NB4 (cell line): ENCODE data around the gene PGPEP1.
"Not testable (repeated sequence)": the region's sequence is repeated elsewhere in the genome, so short reads cannot be mapped to it uniquely, and the experiment has no call there.

Experiments
- DNase-seq: peaks from one replicate; pipeline ENCODE4 v3.0.0; 2010; ENCODE audit warnings: low read depth
- H3K4me3 ChIP-seq: one replicate; pipeline ENCODE4 v1.5.1; 2011; ENCODE audit warnings: mild to moderate bottlenecking, low read depth, low read length, moderate library complexity
- MYC ChIP-seq: IDR thresholded peaks from 2 replicates; pipeline ENCODE4 v1.6.1; 2011; ENCODE audit warnings: low read depth, low read length
- POLR2A ChIP-seq: IDR thresholded peaks from 2 replicates; pipeline ENCODE4 v1.6.1; 2011; ENCODE audit warnings: mild to moderate bottlenecking; ENCODE audit not compliant: insufficient read length; ENCODE audit errors: extremely low read depth
- TF ChIP-seq, protein P1 (sequence below): IDR thresholded peaks from 2 replicates; pipeline ENCODE4 v1.6.1; 2011; ENCODE audit warnings: low read depth, low read length
- TF ChIP-seq, protein P2 (sequence below): IDR thresholded peaks from one replicate; pipeline ENCODE4 v1.5.1; 2012; ENCODE audit warnings: low read depth, low read length

Gene PGPEP1

DNA sequence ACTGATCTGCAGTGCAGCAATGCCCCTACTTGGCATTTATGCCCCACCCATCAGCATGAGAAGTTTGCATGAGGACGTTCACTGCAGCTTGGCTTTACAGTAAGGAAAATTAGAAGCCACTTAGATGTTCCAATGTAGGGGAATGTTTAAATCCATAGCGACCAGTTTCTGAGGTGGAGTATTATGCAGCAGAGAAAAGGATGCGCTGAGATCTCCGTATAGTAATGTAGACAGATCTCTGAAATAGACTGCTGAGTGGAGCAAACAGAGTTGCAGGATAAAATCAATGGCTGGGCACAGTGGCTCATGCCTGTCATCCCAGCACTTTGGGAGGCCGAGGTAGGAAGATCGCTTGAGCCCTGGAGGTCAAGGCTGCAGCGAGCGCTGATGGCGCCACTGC lies 10.1 kb downstream of the PGPEP1 start:
- no peak overlapping the region for H3K4me3 ChIP-seq
- DNase-seq = no peak
- TF ChIP-seq MYC = no peak
- TF ChIP-seq, protein P1, sequence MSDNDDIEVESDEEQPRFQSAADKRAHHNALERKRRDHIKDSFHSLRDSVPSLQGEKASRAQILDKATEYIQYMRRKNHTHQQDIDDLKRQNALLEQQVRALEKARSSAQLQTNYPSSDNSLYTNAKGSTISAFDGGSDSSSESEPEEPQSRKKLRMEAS = no peak
- TF ChIP-seq POLR2A = no peak
- TF ChIP-seq, protein P2, sequence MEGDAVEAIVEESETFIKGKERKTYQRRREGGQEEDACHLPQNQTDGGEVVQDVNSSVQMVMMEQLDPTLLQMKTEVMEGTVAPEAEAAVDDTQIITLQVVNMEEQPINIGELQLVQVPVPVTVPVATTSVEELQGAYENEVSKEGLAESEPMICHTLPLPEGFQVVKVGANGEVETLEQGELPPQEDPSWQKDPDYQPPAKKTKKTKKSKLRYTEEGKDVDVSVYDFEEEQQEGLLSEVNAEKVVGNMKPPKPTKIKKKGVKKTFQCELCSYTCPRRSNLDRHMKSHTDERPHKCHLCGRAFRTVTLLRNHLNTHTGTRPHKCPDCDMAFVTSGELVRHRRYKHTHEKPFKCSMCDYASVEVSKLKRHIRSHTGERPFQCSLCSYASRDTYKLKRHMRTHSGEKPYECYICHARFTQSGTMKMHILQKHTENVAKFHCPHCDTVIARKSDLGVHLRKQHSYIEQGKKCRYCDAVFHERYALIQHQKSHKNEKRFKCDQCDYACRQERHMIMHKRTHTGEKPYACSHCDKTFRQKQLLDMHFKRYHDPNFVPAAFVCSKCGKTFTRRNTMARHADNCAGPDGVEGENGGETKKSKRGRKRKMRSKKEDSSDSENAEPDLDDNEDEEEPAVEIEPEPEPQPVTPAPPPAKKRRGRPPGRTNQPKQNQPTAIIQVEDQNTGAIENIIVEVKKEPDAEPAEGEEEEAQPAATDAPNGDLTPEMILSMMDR = no peak

DNA sequence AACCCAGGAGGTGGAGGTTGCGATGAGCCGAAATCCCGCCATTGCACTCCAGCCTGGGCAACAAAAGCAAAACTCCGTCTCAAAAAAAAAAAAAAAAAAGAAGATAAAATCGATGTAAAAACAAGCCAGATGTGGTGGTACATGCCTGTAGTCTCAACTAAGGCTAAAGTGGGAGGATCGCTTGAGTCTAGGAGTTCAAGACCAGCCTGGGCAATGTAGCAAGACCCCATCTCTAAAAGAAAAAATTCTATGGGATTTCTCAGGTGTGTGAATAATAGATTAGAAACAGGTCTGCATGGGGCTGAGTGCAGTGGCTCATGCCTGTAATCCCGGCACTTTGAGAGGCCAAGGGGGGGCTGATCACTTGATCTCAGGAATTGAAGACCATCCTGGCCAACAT lies 11.1 kb downstream of the PGPEP1 start:
- no peak for DNase-seq
- TF ChIP-seq POLR2A (no peak), MYC (no peak)
- TF ChIP-seq, protein P1 = no peak
- TF ChIP-seq, protein P2 = no peak
- H3K4me3 ChIP-seq = no peak overlapping the region

DNA sequence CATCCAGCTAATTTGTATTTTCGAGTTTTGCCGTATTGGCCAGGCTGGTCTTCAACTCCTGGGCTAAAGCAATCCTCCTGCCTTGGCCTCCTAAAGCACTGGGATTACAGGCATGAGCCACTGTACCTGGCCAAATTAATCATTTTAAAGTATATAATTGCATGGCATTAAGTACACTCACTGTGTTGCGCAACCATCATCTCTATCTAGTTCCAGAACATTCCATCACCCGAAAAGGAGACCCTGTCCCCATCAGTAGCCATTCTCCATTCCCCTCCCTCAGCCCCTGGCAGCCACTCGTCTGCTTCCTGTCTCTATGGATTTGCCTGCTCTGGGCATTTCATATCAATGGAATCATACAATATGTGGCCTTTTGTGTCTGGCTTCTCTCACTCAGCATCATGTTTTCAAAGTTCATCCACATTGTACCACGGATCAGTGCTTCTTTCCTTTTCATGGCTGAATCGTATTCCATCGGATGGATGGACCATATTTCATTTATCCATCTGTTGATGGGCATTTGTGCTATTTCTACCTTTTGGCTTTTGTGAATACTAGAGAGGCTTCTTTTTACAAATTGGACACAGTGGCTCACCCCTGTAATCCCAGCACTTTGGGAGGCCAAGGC lies 13.1 kb downstream of the PGPEP1 start:
- no peak overlapping the region for H3K4me3 ChIP-seq
- TF ChIP-seq POLR2A = no peak
- TF ChIP-seq MYC = no peak
- TF ChIP-seq, protein P2 = no peak
- TF ChIP-seq, protein P1 = no peak
- no peak for DNase-seq

DNA sequence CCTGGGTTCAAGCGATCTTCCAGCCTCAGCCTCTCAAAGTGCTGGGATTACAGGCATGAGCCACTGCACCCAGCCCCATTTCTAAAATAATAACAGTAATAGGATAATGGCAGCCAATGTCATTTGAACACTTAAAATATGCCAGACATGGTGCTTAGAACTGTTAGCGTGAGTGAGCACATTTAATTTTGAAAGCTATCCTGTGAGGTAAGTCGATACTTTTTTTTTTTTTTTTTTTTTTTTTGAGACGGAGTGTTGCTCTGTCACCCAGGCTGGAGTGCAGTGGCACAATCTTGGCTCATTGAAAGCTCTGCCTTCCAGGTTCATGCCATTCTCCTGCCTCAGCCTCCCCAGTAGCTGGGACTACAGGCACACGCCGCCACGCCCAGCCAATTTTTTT lies 14.3 kb downstream of the PGPEP1 start:
- not testable (repeated sequence) for H3K4me3 ChIP-seq, DNase-seq

DNA sequence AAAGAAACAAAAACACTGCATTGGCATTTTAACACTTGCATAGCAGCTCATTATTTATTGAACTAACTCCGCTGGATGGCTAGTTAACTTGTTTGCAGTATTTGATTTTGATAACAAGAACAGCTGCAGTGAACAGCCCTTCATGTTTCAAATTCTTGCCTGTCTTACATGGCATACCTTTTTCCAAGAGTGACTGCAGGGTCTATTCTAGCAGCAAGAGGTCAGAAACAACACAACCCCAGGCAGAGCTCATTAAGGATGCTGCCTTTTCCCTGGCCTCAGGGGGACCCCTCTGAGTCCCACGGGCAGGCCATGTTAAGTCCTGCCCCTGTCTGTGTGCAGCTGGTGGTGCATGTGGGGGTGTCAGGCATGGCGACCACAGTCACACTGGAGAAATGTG lies 16.6 kb downstream of the PGPEP1 start:
- TF ChIP-seq, protein P2 = no peak
- no peak for TF ChIP-seq MYC
- no peak for TF ChIP-seq POLR2A
- TF ChIP-seq, protein P1 = no peak
- H3K4me3 ChIP-seq = no peak overlapping the region

DNA sequence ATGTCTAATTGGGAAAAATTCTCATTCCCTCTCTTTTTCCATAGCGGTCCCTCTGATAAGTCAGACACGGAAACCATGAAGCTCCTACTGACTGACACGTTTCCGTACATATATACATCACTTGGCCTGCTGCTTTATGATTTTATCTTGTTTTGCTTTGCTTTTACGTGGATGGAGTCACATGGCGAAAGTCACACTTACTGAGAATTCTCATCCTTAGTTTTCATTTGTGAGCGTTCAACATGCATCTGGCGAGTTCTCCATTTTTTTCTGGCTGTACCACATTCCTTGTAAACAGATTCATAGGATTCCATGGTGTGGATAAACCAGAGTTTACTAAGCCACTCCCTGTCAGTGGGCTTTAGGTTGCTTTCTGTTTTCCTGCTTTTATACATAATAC lies 21.2 kb downstream of the PGPEP1 start:
- no peak for DNase-seq
- H3K4me3 ChIP-seq = no peak overlapping the region
- no peak for TF ChIP-seq MYC

More for the DNA sequence above, 16.6 kb downstream of the PGPEP1 start:
- DNase-seq = no peak

DNA sequence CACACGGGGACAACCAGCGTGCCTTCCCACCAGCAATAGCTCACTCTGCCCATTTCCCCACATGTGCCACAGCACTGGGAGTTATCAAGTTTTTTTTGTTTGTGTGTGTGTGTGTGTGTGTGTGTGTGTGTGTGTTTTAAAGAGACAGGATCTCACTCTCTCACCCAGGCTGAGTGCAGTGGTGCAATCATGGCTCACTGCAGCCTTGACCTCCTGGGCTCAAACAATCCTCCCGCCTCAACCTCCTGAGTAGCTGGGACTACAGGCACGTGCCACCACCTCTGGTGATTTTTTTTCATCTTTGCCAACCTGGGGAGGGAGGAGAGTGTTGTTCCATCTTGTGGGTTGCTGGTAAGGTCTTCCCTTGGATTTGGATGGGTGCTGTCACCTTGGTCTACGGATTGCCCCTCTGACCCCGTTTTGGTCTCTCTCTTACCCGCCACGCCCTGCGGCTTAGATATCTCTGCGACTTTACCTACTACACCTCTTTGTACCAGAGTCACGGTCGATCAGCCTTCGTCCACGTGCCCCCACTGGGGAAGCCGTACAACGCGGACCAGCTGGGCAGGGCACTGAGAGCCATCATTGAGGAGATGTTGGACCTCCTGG lies 22.6 kb downstream of the PGPEP1 start:
- no peak overlapping the region for H3K4me3 ChIP-seq
- TF ChIP-seq, protein P1 = no peak
- TF ChIP-seq MYC (no peak), POLR2A (no peak)
- TF ChIP-seq, protein P2 = no peak
- no peak for DNase-seq
